ENCODE measurements around the gene AGBL1.

AGBL1 gene

GRCh38 chr15:86615411-86615810 is 535.7 kb downstream of the AGBL1 start:
- TF ChIP-seq EP300 (IDR thresholded peaks at IDR 0.05; ENCODE audit: borderline replicate concordance) (no peak), USF1 (IDR thresholded peaks at IDR 0.05) (no peak), TEAD4 (IDR thresholded peaks at IDR 0.05) (no peak), FOXM1 (IDR thresholded peaks at IDR 0.05; ENCODE audit: borderline replicate concordance, low read depth) (no peak), REST (IDR thresholded peaks at IDR 0.05; ENCODE audit: low read depth) (no peak), RAD21 (IDR thresholded peaks at IDR 0.05; ENCODE audit: low read depth) (no peak), NFIC (IDR thresholded peaks at IDR 0.05) (no peak), TAF1 (IDR thresholded peaks at IDR 0.05; ENCODE audit: low read depth) (no peak), EGR1 (IDR thresholded peaks at IDR 0.05) (no peak), CEBPB (IDR thresholded peaks at IDR 0.05) (no peak), TCF12 (IDR thresholded peaks at IDR 0.05; ENCODE audit: low read depth) (no peak), MAX (IDR thresholded peaks at IDR 0.05) (no peak), YY1 (IDR thresholded peaks at IDR 0.05; ENCODE audit: low read depth) (no peak), ZBTB7A (IDR thresholded peaks at IDR 0.05; ENCODE audit: low read depth) (no peak), CREB1 (IDR thresholded peaks at IDR 0.05; ENCODE audit: low read depth) (no peak)

GRCh38 chr15:86615816-86616215 is 536.1 kb downstream of the AGBL1 start:
- no peak for TF ChIP-seq TEAD4 (IDR thresholded peaks at IDR 0.05)
- TF ChIP-seq TCF12 (IDR thresholded peaks at IDR 0.05; ENCODE audit: low read depth), result no peak
- no peak for TF ChIP-seq EGR1 (IDR thresholded peaks at IDR 0.05)
- no peak for TF ChIP-seq USF1 (IDR thresholded peaks at IDR 0.05)
- no peak for TF ChIP-seq REST (IDR thresholded peaks at IDR 0.05; ENCODE audit: low read depth)
- TF ChIP-seq YY1 (IDR thresholded peaks at IDR 0.05; ENCODE audit: low read depth), result no peak
- TF ChIP-seq ZBTB7A (IDR thresholded peaks at IDR 0.05; ENCODE audit: low read depth), result no peak
- TF ChIP-seq FOXM1 (IDR thresholded peaks at IDR 0.05; ENCODE audit: borderline replicate concordance, low read depth), result no peak
- no peak for TF ChIP-seq CEBPB (IDR thresholded peaks at IDR 0.05)
- TF ChIP-seq CREB1 (IDR thresholded peaks at IDR 0.05; ENCODE audit: low read depth), result no peak
- no peak for TF ChIP-seq TAF1 (IDR thresholded peaks at IDR 0.05; ENCODE audit: low read depth)

- TF ChIP-seq FOXM1 (IDR thresholded peaks at IDR 0.05; ENCODE audit: borderline replicate concordance, low read depth), result no peak
- no peak for TF ChIP-seq NFIC (IDR thresholded peaks at IDR 0.05)
- TF ChIP-seq TEAD4 (IDR thresholded peaks at IDR 0.05), result no peak
- TF ChIP-seq ZBTB7A (IDR thresholded peaks at IDR 0.05; ENCODE audit: low read depth), result no peak
- no peak for TF ChIP-seq USF1 (IDR thresholded peaks at IDR 0.05)
- no peak for TF ChIP-seq CEBPB (IDR thresholded peaks at IDR 0.05)
- TF ChIP-seq CREB1 (IDR thresholded peaks at IDR 0.05; ENCODE audit: low read depth), result no peak
- TF ChIP-seq MAX (IDR thresholded peaks at IDR 0.05), result no peak
- TF ChIP-seq REST (IDR thresholded peaks at IDR 0.05; ENCODE audit: low read depth), result no peak
- TF ChIP-seq TCF12 (IDR thresholded peaks at IDR 0.05; ENCODE audit: low read depth), result no peak
- no peak for TF ChIP-seq YY1 (IDR thresholded peaks at IDR 0.05; ENCODE audit: low read depth)
- TF ChIP-seq TAF1 (IDR thresholded peaks at IDR 0.05; ENCODE audit: low read depth), result no peak
Observed at GRCh38 chr15:86616771-86617170, 537.1 kb downstream of the AGBL1 start.

- TF ChIP-seq NFIC (IDR thresholded peaks at IDR 0.05) (no peak), TCF12 (IDR thresholded peaks at IDR 0.05; ENCODE audit: low read depth) (no peak), RAD21 (IDR thresholded peaks at IDR 0.05; ENCODE audit: low read depth) (no peak)
Observed at GRCh38 chr15:86620157-86620556, 540.5 kb downstream of the AGBL1 start.

Data from Ishikawa (cell line).